Measurements from ENCODE around the gene PLCE1.

GRCh38 chr10:93968540-93968945, 25.2 kb upstream of the PLCE1 start:
- no peak for TF ChIP-seq POLR2A (IDR thresholded peaks at IDR 0.05; ENCODE audit: low read depth, low read length)
- TF ChIP-seq CTCF (conservative IDR thresholded peaks at IDR 0.05; ENCODE audit: low read depth, low read length) = no peak
- no peak for TF ChIP-seq RFX5 (IDR thresholded peaks at IDR 0.05; ENCODE audit: low read depth, low read length)
- TF ChIP-seq CEBPB (IDR thresholded peaks at IDR 0.05; ENCODE audit: low read depth, low read length) = no peak
- no peak for TF ChIP-seq ELK1 (IDR thresholded peaks at IDR 0.05; ENCODE audit: borderline replicate concordance, low read depth, low read length)
